H9 (cell line): ENCODE measurements around the gene STIM2. TPM values are rescaled to one million over a fixed set of nuclear protein-coding genes. Genes with fewer than 3 reads are reported as not detected.

Experiments
- DNase-seq: peaks from one replicate; pipeline ENCODE4 v3.0.0-alpha.2; 2017
- H2AFZ ChIP-seq: one replicate; pipeline ENCODE4 v1.6.1; 2013; ENCODE audit warnings: mild to moderate bottlenecking, low read length, control low read depth, moderate library complexity
- H2AK5ac ChIP-seq: 2 replicates; pipeline ENCODE4 v1.6.1; 2013; ENCODE audit warnings: low read length, control low read depth, mixed read lengths; ENCODE audit not compliant: insufficient read length
- H2BK120ac ChIP-seq: one replicate; pipeline ENCODE4 v1.6.1; 2013; ENCODE audit warnings: low read depth, mild to moderate bottlenecking, low read length, control low read depth, inconsistent platforms; ENCODE audit not compliant: poor library complexity, severe bottlenecking
- H2BK12ac ChIP-seq: 2 replicates; pipeline ENCODE4 v1.6.1; 2013; ENCODE audit warnings: low read length, control low read depth, mixed read lengths, low read depth; ENCODE audit not compliant: insufficient read length
- H2BK15ac ChIP-seq: 2 replicates; pipeline ENCODE4 v1.6.1; 2013; ENCODE audit warnings: low read depth, low read length, control low read depth
- H2BK20ac ChIP-seq: one replicate; pipeline ENCODE4 v1.6.1; 2013; ENCODE audit warnings: low read depth, mild to moderate bottlenecking, low read length, control low read depth, inconsistent platforms; ENCODE audit not compliant: poor library complexity, severe bottlenecking
- H2BK5ac ChIP-seq: 2 replicates; pipeline ENCODE4 v1.6.1; 2013; ENCODE audit warnings: low read length, control low read depth, mixed read lengths; ENCODE audit not compliant: insufficient read length
- H3K14ac ChIP-seq: 2 replicates; pipeline ENCODE4 v1.6.1; 2013; ENCODE audit warnings: low read length, control low read depth; ENCODE audit not compliant: insufficient read depth
- H3K18ac ChIP-seq: 2 replicates; pipeline ENCODE4 v1.6.1; 2013; ENCODE audit warnings: low read depth, mild to moderate bottlenecking, mixed read lengths, low read length, control low read depth; ENCODE audit not compliant: insufficient read length
- H3K23ac ChIP-seq: 2 replicates; pipeline ENCODE4 v1.6.1; 2013; ENCODE audit warnings: low read length, control low read depth, mixed read lengths, low read depth; ENCODE audit not compliant: insufficient read length
- H3K23me2 ChIP-seq: 2 replicates; pipeline ENCODE4 v1.6.1; 2013; ENCODE audit warnings: low read depth, mild to moderate bottlenecking, mixed read lengths, low read length, control low read depth; ENCODE audit not compliant: insufficient read length, poor library complexity, severe bottlenecking
- H3K27ac ChIP-seq: 2 replicates; pipeline ENCODE4 v1.5.1; 2013; ENCODE audit warnings: low read length, control low read depth, mixed read lengths, low read depth; ENCODE audit not compliant: insufficient read length
- H3K27me3 ChIP-seq: 2 replicates; pipeline ENCODE4 v1.6.1; 2013; ENCODE audit warnings: low read length, control low read depth, inconsistent platforms; ENCODE audit not compliant: insufficient read depth
- H3K4ac ChIP-seq: 2 replicates; pipeline ENCODE4 v1.6.1; 2013; ENCODE audit warnings: low read depth, mild to moderate bottlenecking, control low read depth, inconsistent platforms, low read length, moderate library complexity
- H3K4me1 ChIP-seq: 2 replicates; pipeline ENCODE4 v1.6.1; 2013; ENCODE audit warnings: low read length, control low read depth, inconsistent platforms; ENCODE audit not compliant: insufficient read depth
- H3K4me2 ChIP-seq: 2 replicates; pipeline ENCODE4 v1.6.1; 2013; ENCODE audit warnings: low read length, control low read depth, mixed read lengths; ENCODE audit not compliant: insufficient read length, insufficient read depth
- H3K56ac ChIP-seq: 2 replicates; pipeline ENCODE4 v1.6.1; 2013; ENCODE audit warnings: low read depth, mild to moderate bottlenecking, mixed read lengths, low read length, control low read depth; ENCODE audit not compliant: insufficient read length
- H3K79me1 ChIP-seq: 2 replicates; pipeline ENCODE4 v1.6.1; 2013; ENCODE audit warnings: low read depth, mild to moderate bottlenecking, moderate library complexity, low read length, control low read depth, inconsistent platforms; ENCODE audit not compliant: insufficient read depth, poor library complexity, severe bottlenecking
- H3K79me2 ChIP-seq: 2 replicates; pipeline ENCODE4 v1.6.1; 2013; ENCODE audit warnings: low read length, control low read depth, inconsistent platforms; ENCODE audit not compliant: insufficient read depth
- H3K9ac ChIP-seq: 2 replicates; pipeline ENCODE4 v1.6.1; 2013; ENCODE audit warnings: low read length, control low read depth, mixed read lengths; ENCODE audit not compliant: insufficient read length; ENCODE audit errors: extremely low read depth
- H3K9me3 ChIP-seq: one replicate; pipeline ENCODE4 v1.6.1; 2013; ENCODE audit warnings: low read depth, low read length, inconsistent platforms; ENCODE audit not compliant: control insufficient read depth
- H3T11ph ChIP-seq: one replicate; pipeline ENCODE4 v1.6.1; 2013; ENCODE audit warnings: mild to moderate bottlenecking, low read length, control low read depth, inconsistent platforms
- H4K20me1 ChIP-seq: one replicate; pipeline ENCODE4 v1.6.1; 2013; ENCODE audit not compliant: control insufficient read depth, insufficient read length, insufficient read depth
- H4K5ac ChIP-seq: 2 replicates; pipeline ENCODE4 v1.6.1; 2013; ENCODE audit warnings: low read depth, mild to moderate bottlenecking, mixed read lengths, low read length, control low read depth; ENCODE audit not compliant: insufficient read length
- H4K8ac ChIP-seq: replicated peaks from 2 replicates; pipeline ENCODE4 v1.6.1; 2013; ENCODE audit warnings: low read length, control low read depth, mixed read lengths, low read depth; ENCODE audit not compliant: insufficient read length
- H4K91ac ChIP-seq: 2 replicates; pipeline ENCODE4 v1.6.1; 2013; ENCODE audit warnings: low read depth, mild to moderate bottlenecking, moderate library complexity, mixed read lengths, low read length, control low read depth; ENCODE audit not compliant: insufficient read length
- H3K27ac Mint-ChIP-seq, 3 experiments: 2 replicates in 2 of 3; 3 replicates in 1 of 3; pipeline ENCODE4 v1.8.0; 2020 to 2021; ENCODE audit warnings: mixed read lengths in 3 of 3, mild to moderate bottlenecking in 1 of 3, moderate library complexity in 1 of 3
- H3K27me3 Mint-ChIP-seq: 2 replicates; pipeline ENCODE4 v1.8.0; 2021; ENCODE audit warnings: low read depth, mild to moderate bottlenecking, moderate library complexity, mixed read lengths
- H3K36me3 Mint-ChIP-seq, 3 experiments: 2 replicates in 2 of 3; 3 replicates in 1 of 3; pipeline ENCODE4 v1.8.0; 2020 to 2021; ENCODE audit warnings: low read depth in 3 of 3, mixed read lengths in 3 of 3; ENCODE audit not compliant: insufficient read depth in 1 of 3
- H3K4me1 Mint-ChIP-seq, 2 experiments: 2 replicates each; pipeline ENCODE4 v1.8.0; 2020; ENCODE audit warnings: mixed read lengths in 2 of 2
- H3K4me3 Mint-ChIP-seq, 2 experiments: 2 replicates in 1 of 2; 3 replicates in 1 of 2; pipeline ENCODE4 v1.8.0; 2020 to 2021; ENCODE audit warnings: mild to moderate bottlenecking in 2 of 2, mixed read lengths in 2 of 2, moderate library complexity in 1 of 2
- H3K9me3 Mint-ChIP-seq, 2 experiments: 2 replicates in 1 of 2; 3 replicates in 1 of 2; pipeline ENCODE4 v1.8.0; 2020; ENCODE audit warnings: mild to moderate bottlenecking in 2 of 2, mixed read lengths in 2 of 2, moderate library complexity in 1 of 2
- WGBS: extraction: QIAGEN DNeasy Blood & Tissue Kit; methylation state at CpG from one replicate; pipeline ENCODE4 v1.1.7; 2013; ENCODE audit warnings: missing lambda C conversion rate, low lambda C conversion rate, mixed read lengths; ENCODE audit not compliant: insufficient read length; ENCODE audit errors: extremely low coverage; 5-methylcytosine and 5-hydroxymethylcytosine counted together
- total RNA-seq: library from RNA; stranded (reverse); gene quantifications from 2 replicates; pipeline ENCODE4 v1.2.1, GENCODE V29; 2021
- TF ChIP-seq, protein P1 (sequence below): fragments of 200-600 bp; sonication (generic); conservative IDR thresholded peaks from 3 replicates; pipeline ENCODE4 v1.8.0; 2021; ENCODE audit warnings: antibody characterized with exemption, mild to moderate bottlenecking

STIM2 gene
- total RNA-seq, 1 experiment from 2014 or later = 26.2 TPM

DNA sequence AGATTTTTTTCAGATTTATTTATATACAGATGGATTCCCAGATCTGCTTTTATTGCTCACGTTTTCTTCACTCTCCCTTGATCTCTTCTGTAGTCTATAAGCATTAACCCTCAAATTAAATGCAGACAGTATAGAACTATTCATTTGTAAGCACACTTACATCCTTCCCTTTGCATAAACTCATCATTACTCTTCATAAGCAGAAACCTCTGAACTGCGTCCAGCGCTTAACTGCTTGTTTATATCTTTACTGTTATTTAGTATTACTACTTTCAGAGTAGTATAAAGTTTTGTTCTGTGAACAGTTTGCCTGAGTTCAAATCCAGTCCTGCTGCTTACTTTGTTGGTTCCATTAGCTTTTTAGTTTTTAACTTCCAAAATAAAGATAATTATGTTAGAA lies 132.9 kb downstream of the STIM2 start:
- Histone ChIP-seq H3K79me2 (no peaks in the 10 kb centered on the region), H2BK5ac (no peak overlapping the region), H3K23me2 (no peaks in the 10 kb centered on the region), H3K23ac (no peak overlapping the region), H3K4me2 (no peak overlapping the region), H3T11ph (no peak overlapping the region), H3K27me3 (no peaks in the 10 kb centered on the region), H3K18ac (no peak overlapping the region), H4K91ac (no peak overlapping the region), H2BK12ac (no peak overlapping the region), H2BK20ac (no peak overlapping the region), H2AK5ac (no peak overlapping the region), H3K9ac (no peak overlapping the region), H2BK120ac (no peak overlapping the region), H3K56ac (no peak overlapping the region), H4K8ac (no peak overlapping the region), H4K20me1 (no peaks in the 10 kb centered on the region), H2AFZ (no peak overlapping the region), H2BK15ac (no peak overlapping the region), H3K9me3 (no peaks in the 10 kb centered on the region), H3K4me1 (peaks cover 2% of the 10 kb centered on the region; the same call in 1 of the 2 replicates), H4K5ac (no peak overlapping the region), H3K14ac (no peak overlapping the region), H3K27ac (no peak overlapping the region), H3K79me1 (no peaks in the 10 kb centered on the region), H3K4ac (no peak overlapping the region)
- H3K9me3 Mint-ChIP-seq = no peaks in the 10 kb centered on the region
- TF ChIP-seq, protein P1, sequence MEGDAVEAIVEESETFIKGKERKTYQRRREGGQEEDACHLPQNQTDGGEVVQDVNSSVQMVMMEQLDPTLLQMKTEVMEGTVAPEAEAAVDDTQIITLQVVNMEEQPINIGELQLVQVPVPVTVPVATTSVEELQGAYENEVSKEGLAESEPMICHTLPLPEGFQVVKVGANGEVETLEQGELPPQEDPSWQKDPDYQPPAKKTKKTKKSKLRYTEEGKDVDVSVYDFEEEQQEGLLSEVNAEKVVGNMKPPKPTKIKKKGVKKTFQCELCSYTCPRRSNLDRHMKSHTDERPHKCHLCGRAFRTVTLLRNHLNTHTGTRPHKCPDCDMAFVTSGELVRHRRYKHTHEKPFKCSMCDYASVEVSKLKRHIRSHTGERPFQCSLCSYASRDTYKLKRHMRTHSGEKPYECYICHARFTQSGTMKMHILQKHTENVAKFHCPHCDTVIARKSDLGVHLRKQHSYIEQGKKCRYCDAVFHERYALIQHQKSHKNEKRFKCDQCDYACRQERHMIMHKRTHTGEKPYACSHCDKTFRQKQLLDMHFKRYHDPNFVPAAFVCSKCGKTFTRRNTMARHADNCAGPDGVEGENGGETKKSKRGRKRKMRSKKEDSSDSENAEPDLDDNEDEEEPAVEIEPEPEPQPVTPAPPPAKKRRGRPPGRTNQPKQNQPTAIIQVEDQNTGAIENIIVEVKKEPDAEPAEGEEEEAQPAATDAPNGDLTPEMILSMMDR = no peak
- H3K27me3 Mint-ChIP-seq = no peaks in the 10 kb centered on the region
- H3K4me1 Mint-ChIP-seq = peaks cover 0 to 4% of the 10 kb centered on the region in 2 experiments; a peak in 3 of 4 replicates
- no peak overlapping the region for H3K4me3 Mint-ChIP-seq
- no peak overlapping the region for H3K27ac Mint-ChIP-seq
- DNase-seq = no peak
- H3K36me3 Mint-ChIP-seq = peaks cover 0 to 4% (median 1%) of the 10 kb centered on the region in 3 experiments; a peak in 2 of 7 replicates
- WGBS = no CpG with 5 or more reads among the region's 3 CpGs
